Adrenal gland (tissue), 5 donors: ENCODE measurements around the gene TMEM37.

Experiments
- POLR2A ChIP-seq, 2 donors: fragments of 450-650 bp; IDR thresholded peaks; one replicate each; pipeline ENCODE4 v1.6.1; 2017; ENCODE audit warnings: antibody characterized with exemption in 2 of 2, mild to moderate bottlenecking in 2 of 2, moderate library complexity in 1 of 2
- TF ChIP-seq, protein P1 (sequence below), 6 experiments: fragments of 450-650 bp in 4 of 6; fragments of 200-600 bp in 2 of 6; sonication (generic) in 1 of 6; IDR thresholded peaks; 1 replicate in 5 of 6; 2 replicates in 1 of 6; pipeline versions ENCODE4 v1.5.1 to v1.8.0; 2016 to 2021; ENCODE audit warnings: antibody characterized with exemption in 6 of 6, mild to moderate bottlenecking in 2 of 6, moderate library complexity in 1 of 6
- donor health status: DM: no; HTN: no; CAD: no.

DNA sequence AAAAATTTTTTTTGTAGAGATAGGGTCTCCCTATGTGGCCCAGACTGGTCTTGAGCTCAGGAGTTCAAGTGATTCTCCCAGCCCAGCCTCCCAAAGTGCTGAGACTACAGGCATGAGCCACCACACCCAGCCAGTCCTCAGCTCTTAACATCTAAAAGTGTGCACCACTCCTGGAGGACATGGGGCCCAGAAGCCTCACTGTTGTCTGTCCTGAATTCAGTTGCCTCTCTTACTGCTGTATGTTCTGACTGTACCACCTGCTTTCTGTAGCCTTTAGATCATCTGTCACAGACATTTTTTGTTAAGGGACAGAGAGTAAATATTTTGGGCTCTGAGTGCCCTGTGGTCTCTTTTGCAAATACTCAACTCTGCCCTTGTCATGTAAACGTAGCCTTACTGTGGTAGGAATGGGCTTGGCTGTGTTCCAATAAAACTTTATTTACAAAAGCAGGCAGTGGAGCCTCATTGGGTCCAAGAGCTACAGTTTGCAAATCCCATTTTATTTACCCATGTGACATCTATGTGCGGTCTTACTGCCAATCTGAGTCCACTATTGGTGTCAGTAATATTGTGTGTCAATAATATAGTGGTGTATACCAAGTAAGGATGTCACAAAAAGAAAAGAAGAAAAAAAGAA lies 38.1 kb downstream of the TMEM37 start:
- TF ChIP-seq, protein P1, sequence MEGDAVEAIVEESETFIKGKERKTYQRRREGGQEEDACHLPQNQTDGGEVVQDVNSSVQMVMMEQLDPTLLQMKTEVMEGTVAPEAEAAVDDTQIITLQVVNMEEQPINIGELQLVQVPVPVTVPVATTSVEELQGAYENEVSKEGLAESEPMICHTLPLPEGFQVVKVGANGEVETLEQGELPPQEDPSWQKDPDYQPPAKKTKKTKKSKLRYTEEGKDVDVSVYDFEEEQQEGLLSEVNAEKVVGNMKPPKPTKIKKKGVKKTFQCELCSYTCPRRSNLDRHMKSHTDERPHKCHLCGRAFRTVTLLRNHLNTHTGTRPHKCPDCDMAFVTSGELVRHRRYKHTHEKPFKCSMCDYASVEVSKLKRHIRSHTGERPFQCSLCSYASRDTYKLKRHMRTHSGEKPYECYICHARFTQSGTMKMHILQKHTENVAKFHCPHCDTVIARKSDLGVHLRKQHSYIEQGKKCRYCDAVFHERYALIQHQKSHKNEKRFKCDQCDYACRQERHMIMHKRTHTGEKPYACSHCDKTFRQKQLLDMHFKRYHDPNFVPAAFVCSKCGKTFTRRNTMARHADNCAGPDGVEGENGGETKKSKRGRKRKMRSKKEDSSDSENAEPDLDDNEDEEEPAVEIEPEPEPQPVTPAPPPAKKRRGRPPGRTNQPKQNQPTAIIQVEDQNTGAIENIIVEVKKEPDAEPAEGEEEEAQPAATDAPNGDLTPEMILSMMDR (IDR thresholded peaks at IDR 0.05): no peak
- no peak for TF ChIP-seq POLR2A (IDR thresholded peaks at IDR 0.05)
